ENCODE results near the gene TMEM120A.

TMEM120A gene

DNA sequence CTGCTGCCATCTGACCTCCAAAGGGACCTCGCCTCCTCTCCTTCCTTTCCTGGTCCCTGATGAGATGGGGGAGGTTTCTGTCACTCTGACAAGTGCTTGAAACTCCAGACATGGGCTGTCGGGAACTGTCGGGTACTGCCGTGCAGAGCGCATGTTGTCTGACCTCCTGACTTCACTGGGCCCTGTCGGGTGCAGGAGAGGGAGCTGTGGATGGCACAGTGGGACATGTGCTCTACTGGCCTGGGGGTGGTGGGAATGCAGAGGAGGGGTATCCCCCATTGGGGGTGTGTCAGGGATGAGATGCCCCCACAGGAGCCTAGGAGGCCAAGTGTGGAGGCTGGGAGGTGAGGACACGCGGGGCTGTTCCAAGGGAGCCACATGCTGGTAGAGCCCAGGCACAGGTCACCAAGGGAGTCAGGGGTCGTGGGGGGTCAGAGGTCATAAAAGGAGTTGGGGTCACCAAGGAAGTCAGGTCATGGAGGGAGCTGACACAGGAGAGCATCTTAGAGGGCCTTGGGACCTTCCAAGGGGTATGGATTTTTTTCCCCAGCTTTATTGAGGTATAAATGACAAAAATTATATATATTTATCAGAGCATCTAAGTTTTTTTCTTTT lies 30.9 kb downstream of the TMEM120A start:
- no peak overlapping the region for H3K4me3 Mint-ChIP-seq
- H3K27me3 Mint-ChIP-seq (ENCODE audit: low read depth) = no peaks in the 10 kb centered on the region
- no peak overlapping the region for H3K27ac Mint-ChIP-seq
- H3K4me1 Mint-ChIP-seq (ENCODE audit: low read depth) = peaks cover 2% of the 10 kb centered on the region
- peaks cover 6% of the 10 kb centered on the region for H3K36me3 Mint-ChIP-seq (ENCODE audit: low read depth)
- no peaks in the 10 kb centered on the region for H3K9me3 Mint-ChIP-seq

DNA sequence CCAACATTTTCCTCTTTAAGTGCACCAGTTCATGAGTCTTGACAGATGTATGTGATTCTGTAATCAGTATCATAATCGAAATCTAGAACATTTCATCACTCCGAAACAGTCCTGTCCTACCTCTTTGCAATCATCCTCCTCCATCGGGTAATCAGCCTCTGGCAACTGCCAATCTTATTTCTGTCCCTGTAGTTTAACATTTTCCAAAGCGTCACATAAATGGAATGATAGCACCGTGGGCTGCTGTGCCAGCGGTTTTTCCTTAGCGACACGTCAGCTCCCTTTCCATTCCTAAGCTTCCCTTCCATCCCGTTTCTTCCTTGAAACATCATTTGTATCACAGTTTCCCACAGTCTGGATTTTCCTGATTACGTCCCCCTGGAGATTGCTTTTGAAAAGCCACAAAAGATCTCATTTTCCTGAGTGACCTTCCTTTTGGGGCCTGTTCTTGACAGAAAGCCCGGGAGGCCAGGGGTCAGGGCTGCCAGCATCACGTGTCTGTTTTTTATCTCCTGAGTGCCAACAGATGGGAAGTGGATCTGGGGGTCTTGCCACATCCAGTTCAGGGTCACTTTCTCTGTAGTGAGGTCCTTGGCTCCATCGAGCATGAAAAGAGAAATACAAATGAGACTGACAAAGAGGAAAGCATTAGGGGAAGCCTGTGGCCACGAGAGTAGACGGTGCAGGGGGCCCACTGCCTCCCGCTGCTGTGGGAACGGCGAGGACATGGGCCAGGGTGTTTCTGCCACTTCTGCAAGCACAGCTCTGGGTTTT lies 31.6 kb downstream of the TMEM120A start:
- Mint-ChIP-seq H3K27ac (no peak overlapping the region), H3K9me3 (no peaks in the 10 kb centered on the region), H3K36me3 (ENCODE audit: low read depth) (peaks cover 8% of the 10 kb centered on the region), H3K4me1 (ENCODE audit: low read depth) (peaks cover 2% of the 10 kb centered on the region), H3K27me3 (ENCODE audit: low read depth) (no peaks in the 10 kb centered on the region), H3K4me3 (no peak overlapping the region)

DNA sequence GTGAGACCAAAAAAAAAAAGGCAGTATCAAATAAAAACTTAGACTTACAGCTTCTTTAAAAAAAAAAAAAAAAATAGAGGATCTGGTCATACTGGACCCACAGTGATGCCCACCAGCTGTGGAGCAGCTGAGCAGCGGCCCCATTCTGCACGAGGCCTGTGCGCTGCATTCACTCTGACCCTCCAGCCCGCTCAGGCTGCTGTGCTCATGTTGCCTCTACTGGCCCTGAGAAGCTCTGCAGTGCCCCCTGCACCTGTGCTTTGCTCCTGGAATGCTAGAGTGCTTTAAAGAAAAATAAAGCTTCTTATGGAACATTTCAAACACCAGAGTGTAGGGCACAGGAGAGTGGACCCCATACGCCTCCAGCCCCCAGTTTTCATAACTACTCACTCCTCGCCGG lies 33.2 kb downstream of the TMEM120A start:
- peaks cover 12% of the 10 kb centered on the region for H3K36me3 Mint-ChIP-seq (ENCODE audit: low read depth)

DNA sequence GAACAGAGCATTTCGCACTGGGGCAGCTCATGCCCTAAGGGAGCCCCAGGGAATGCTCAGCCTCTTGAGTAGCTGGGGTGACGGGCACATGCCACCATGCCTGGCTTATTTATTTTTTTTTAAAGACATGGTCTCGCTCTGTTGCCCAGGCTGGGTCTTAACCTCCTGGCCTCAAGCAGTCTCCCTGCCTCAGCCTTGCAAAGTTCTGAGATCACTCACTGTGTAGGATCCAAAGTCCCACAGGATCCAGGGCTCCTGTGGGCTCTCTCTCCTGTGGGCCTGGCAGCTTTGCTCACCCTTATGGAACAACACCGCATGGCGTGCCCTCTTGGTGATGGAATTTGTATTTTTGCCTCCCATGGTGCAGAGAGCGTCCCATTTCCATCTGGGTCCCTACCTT lies 34.0 kb downstream of the TMEM120A start:
- H3K4me1 Mint-ChIP-seq (ENCODE audit: low read depth) = peaks cover 2% of the 10 kb centered on the region
- no peaks in the 10 kb centered on the region for H3K27me3 Mint-ChIP-seq (ENCODE audit: low read depth)
- H3K27ac Mint-ChIP-seq = no peak overlapping the region
- no peaks in the 10 kb centered on the region for H3K9me3 Mint-ChIP-seq
- H3K36me3 Mint-ChIP-seq (ENCODE audit: low read depth) = peaks cover 14% of the 10 kb centered on the region
- no peak overlapping the region for H3K4me3 Mint-ChIP-seq

More for the DNA sequence above, 33.2 kb downstream of the TMEM120A start:
- H3K27me3 Mint-ChIP-seq (ENCODE audit: low read depth) = no peaks in the 10 kb centered on the region
- H3K9me3 Mint-ChIP-seq = no peaks in the 10 kb centered on the region
- H3K4me1 Mint-ChIP-seq (ENCODE audit: low read depth) = peaks cover 2% of the 10 kb centered on the region
- H3K4me3 Mint-ChIP-seq = no peak overlapping the region
- H3K27ac Mint-ChIP-seq = no peak overlapping the region

DNA sequence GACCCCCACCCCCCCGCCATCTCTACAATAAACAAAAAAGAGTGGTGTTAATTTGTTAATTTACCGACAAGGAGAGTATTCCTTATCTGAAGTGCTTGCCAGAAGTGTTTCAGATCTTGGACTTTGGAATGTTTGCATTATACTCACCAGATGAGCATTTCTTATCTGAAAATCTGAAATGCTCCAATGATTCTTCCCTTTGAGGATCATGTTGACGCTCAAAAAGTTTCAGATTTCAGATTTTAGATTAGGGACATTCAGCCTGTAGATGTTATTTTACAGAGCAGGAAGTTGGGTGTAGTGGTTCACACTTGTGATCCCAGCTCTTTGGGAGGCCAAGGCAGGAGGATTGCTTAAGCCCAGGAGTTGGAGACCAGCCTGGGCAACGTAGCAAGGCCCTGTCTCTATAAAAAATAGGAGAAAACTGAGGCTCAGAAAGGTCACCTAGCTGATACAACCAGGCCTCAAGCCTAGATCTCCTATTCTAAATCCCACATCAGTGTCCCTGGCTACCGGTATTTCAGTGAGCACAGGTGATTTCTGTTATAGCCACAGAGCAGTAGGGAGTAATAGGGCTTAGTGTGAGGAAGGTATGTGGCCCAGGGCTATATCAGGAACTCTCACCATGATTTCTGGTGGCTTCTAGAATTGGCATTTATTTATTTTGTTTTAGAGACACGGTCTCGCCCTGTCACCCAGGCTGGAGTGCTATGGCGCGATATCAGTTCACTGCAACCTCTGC lies 35.4 kb downstream of the TMEM120A start:
- Mint-ChIP-seq H3K27ac (no peak overlapping the region), H3K9me3 (no peaks in the 10 kb centered on the region), H3K4me3 (no peak overlapping the region), H3K36me3 (ENCODE audit: low read depth) (peaks cover 14% of the 10 kb centered on the region), H3K27me3 (ENCODE audit: low read depth) (no peaks in the 10 kb centered on the region), H3K4me1 (ENCODE audit: low read depth) (peaks cover 2% of the 10 kb centered on the region)

DNA sequence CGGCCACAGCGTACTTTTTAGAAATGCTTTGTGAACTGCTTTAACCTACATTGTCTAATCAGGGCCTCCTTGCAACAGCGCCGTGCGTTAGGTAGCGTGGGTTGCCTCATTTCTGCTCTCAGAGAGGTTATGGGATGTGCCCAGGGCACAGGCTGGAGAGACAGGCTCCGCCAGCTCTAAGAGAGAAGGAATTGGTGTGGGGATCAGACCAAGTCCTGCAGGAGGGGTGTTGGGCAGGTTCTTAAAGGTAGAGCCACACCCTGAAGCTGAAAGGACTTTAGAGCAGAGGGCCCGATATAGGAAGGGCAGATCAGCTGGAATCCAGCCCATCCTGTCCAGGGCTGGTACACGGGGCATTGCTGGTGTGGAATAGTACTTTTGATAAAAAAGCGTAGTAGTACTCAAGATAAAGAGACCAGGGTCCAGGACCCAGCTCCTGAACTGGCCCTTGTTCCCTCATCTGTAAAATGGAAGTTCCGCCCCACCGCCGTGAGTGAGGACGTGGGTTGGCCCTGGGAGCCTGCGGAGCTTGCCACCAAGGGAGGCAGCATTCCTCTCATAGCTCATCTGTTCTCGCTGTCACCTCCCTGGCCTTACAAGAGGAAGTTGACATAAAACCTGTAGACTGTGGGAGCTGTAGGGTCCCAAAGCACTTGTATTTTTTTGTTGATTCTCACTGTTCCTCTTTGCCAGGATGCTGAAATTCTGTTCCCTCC lies 37.2 kb downstream of the TMEM120A start:
- no peak overlapping the region for H3K4me3 Mint-ChIP-seq
- H3K36me3 Mint-ChIP-seq (ENCODE audit: low read depth) = peaks cover 12% of the 10 kb centered on the region
- H3K27me3 Mint-ChIP-seq (ENCODE audit: low read depth) = no peaks in the 10 kb centered on the region
- H3K9me3 Mint-ChIP-seq = no peaks in the 10 kb centered on the region
- no peaks in the 10 kb centered on the region for H3K4me1 Mint-ChIP-seq (ENCODE audit: low read depth)
- H3K27ac Mint-ChIP-seq = no peak overlapping the region

DNA sequence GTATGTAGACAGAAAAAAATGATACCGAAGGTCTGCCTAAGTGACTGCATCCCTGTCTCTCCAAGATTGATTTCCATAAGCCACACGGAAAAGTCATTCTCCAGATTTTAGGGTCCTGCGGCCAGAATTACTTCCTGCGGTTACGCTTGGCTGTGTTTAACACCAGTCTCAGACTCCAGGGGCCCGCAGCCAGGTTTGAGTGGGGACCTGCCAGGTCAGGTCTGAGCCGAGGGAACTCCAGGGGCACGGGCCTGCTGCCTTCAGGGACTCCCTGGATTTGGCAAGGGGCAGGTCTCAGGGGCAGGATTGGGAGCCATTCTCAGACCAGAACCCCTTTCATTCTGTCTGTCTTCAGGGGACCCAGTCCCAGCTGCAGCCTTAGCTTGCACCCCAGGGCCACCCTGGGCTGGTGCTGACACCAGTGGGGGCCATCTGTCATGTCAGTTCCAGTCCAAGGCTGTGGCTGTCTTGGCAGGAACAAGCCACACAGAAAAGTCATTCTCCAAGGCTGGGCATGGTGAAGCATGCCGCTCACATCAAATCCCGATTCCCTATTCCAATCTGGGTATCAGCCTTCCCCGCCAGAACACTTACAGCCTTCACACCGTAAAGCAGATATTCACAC lies 39.0 kb downstream of the TMEM120A start:
- H3K4me3 Mint-ChIP-seq = no peak overlapping the region
- H3K9me3 Mint-ChIP-seq = no peaks in the 10 kb centered on the region
- H3K27me3 Mint-ChIP-seq (ENCODE audit: low read depth) = no peaks in the 10 kb centered on the region
- H3K27ac Mint-ChIP-seq = no peak overlapping the region
- peaks cover 10% of the 10 kb centered on the region for H3K36me3 Mint-ChIP-seq (ENCODE audit: low read depth)
- H3K4me1 Mint-ChIP-seq (ENCODE audit: low read depth) = no peaks in the 10 kb centered on the region

DNA sequence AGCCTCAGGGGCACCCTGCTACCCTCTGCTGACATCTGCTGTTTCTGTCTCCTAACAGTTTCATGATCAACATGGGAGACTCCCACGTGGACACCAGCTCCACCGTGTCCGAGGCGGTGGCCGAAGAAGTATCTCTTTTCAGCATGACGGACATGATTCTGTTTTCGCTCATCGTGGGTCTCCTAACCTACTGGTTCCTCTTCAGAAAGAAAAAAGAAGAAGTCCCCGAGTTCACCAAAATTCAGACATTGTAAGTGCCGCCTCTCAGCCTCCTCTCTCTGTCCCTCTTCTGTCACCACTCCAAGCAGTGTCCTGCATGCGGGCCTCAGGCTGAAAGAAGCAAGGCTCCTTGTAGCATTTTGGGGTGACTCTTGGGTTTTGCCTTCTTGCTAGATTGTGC lies 40.5 kb downstream of the TMEM120A start:
- peaks cover 10% of the 10 kb centered on the region for H3K36me3 Mint-ChIP-seq (ENCODE audit: low read depth)
- no peaks in the 10 kb centered on the region for H3K4me1 Mint-ChIP-seq (ENCODE audit: low read depth)
- no peak overlapping the region for H3K27ac Mint-ChIP-seq
- no peaks in the 10 kb centered on the region for H3K27me3 Mint-ChIP-seq (ENCODE audit: low read depth)
- H3K9me3 Mint-ChIP-seq = no peaks in the 10 kb centered on the region
- H3K4me3 Mint-ChIP-seq = no peak overlapping the region

DNA sequence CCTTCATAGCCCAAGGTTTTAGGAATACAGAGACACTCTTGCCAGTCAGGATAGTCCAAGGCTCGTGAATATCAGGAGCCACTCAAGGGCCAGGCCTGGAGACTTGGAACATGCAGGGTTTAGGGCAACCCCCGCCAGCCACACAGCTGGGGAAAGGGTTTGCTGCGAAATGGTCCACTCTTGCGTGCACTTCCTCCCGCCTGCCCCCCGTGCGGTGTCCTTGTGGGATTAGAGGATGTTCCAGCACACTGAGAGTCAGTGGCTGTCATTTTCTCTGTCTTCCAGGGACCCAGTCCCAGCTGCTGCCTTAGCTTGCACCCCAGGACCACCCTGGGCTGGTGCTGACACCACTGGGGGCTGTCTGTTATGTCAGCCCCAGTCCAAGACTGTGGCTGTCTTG lies 41.0 kb downstream of the TMEM120A start:
- peaks cover 8% of the 10 kb centered on the region for H3K36me3 Mint-ChIP-seq (ENCODE audit: low read depth)
- H3K4me3 Mint-ChIP-seq = no peak overlapping the region
- H3K4me1 Mint-ChIP-seq (ENCODE audit: low read depth) = no peaks in the 10 kb centered on the region
- no peaks in the 10 kb centered on the region for H3K27me3 Mint-ChIP-seq (ENCODE audit: low read depth)
- H3K9me3 Mint-ChIP-seq = no peaks in the 10 kb centered on the region
- H3K27ac Mint-ChIP-seq = no peak overlapping the region

DNA sequence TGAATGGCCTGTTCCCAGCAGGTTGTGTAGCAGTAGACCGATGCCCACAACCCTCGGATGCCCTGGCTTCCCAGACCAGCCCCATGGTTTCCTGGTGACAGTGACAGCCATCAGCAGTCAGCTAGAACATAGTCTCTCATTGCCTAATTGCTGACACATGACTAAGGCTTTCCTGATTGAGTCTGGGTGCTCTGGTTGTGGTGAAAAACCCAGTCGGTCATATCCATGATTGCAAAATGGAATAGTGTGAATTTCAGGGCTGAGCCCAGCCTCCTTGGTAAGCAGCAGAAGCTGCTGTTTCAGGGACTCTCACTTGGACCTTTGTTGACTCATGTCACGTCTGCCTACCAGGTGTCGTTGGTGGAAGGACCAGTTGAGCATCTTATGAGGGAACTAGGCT lies 42.9 kb downstream of the TMEM120A start:
- H3K4me1 Mint-ChIP-seq (ENCODE audit: low read depth) = no peaks in the 10 kb centered on the region
- peaks cover 2% of the 10 kb centered on the region for H3K36me3 Mint-ChIP-seq (ENCODE audit: low read depth)
- no peak overlapping the region for H3K4me3 Mint-ChIP-seq
- no peak overlapping the region for H3K27ac Mint-ChIP-seq
- H3K9me3 Mint-ChIP-seq = no peaks in the 10 kb centered on the region
- no peaks in the 10 kb centered on the region for H3K27me3 Mint-ChIP-seq (ENCODE audit: low read depth)

DNA sequence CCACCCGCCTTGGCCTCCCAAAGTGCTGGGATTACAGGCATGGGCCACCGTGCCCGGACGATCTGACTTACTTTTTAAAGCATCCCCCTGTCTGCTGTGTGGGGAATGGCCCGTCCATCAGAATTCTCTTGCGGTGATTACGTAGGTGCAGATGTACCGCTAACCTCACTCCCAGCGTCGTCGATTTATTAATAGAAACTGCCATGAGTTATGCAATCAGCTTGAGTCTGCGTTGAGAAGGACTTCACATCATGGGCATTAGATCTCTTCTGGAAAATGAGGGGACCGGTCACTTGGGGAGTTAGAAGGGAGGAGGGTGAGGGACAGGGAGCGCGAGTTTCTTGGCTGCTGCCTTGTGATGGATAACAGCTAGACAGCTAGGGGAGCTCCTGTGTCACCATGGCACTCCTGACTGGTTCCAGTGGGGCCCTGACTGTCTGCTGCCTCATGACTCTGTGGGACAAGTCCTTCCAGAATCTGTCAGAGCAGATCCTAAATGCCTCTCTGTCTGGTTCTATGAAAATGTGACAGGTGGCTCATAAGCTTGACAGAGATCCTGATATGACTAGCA lies 44.2 kb downstream of the TMEM120A start:
- peaks cover 4% of the 10 kb centered on the region for H3K4me1 Mint-ChIP-seq (ENCODE audit: low read depth)
- H3K27me3 Mint-ChIP-seq (ENCODE audit: low read depth) = no peaks in the 10 kb centered on the region
- H3K9me3 Mint-ChIP-seq = no peaks in the 10 kb centered on the region
- no peak overlapping the region for H3K4me3 Mint-ChIP-seq
- no peaks in the 10 kb centered on the region for H3K36me3 Mint-ChIP-seq (ENCODE audit: low read depth)
- H3K27ac Mint-ChIP-seq = no peak overlapping the region

DNA sequence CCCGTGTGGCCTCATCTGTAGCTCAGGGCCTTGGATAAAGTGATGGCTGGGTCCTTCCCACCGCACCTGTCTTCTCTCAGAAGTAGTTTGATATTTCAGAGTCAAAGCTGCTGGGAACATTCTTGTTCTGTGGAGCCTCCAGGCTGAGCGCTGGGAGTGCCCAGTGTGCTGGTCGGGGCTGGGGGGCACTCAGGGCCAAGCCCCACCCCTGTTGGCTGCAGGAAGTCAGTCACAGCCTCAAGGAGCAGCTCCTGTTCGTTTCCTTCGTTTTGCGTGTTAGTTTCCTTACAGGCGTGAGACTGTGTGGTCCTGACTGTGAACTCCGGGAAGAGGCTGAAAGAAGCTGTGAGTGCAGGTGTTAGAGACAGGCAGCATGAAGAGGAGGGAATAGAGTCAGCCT lies 46.2 kb downstream of the TMEM120A start:
- H3K27me3 Mint-ChIP-seq (ENCODE audit: low read depth) = no peaks in the 10 kb centered on the region
- H3K9me3 Mint-ChIP-seq = no peaks in the 10 kb centered on the region
- H3K4me1 Mint-ChIP-seq (ENCODE audit: low read depth) = peaks cover 9% of the 10 kb centered on the region
- H3K36me3 Mint-ChIP-seq (ENCODE audit: low read depth) = no peaks in the 10 kb centered on the region
- H3K4me3 Mint-ChIP-seq = no peak overlapping the region
- H3K27ac Mint-ChIP-seq = no peak overlapping the region

DNA sequence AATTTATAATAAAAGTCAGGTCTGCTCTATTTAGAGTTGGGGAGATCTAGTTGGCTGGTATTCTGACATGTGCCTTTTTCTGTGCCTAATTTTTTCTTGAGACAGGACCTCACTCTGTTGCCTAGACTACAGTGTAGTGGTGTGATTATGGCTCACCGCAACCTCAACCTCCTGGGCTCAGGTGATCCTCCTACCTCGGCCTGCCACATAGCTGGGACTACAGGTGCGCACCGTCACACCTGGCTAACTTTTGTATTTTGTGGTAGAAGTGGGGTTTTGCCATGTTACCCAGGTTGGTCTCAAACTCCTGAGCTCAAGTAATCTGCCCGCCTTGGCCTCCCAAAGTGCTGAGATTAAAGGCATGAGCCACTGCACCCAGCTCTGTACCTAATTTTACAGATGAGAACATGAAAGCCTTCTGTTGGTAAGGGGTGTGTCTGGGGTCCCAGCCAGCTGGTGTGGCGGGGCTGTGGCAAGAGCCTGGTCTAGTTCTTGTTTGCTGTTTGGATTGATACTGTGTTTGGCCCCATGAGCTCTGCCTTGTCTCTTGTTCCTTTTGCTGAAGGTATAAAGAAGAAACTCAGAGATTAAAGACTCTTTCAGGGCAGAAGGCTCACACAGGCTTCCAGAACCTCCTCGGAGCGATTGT lies 48.1 kb downstream of the TMEM120A start:
- Mint-ChIP-seq H3K36me3 (ENCODE audit: low read depth) (no peaks in the 10 kb centered on the region), H3K27ac (no peak overlapping the region), H3K9me3 (no peaks in the 10 kb centered on the region), H3K4me3 (no peak overlapping the region), H3K4me1 (ENCODE audit: low read depth) (peaks cover 9% of the 10 kb centered on the region), H3K27me3 (ENCODE audit: low read depth) (no peaks in the 10 kb centered on the region)

All from T-helper 1 cell treated with Interleukin-12 subunit alpha and Interleukin-12 subunit beta and Interleukin-4 antibody, amounts not matched to agents 30 μg/mL and 1 μg/mL, for 36 hours (primary cell).